H1 (cell line): Measurements from ENCODE around the gene CIT. TPM values are rescaled to one million over a fixed set of nuclear protein-coding genes. Genes with fewer than 3 reads are reported as not detected.

ENCODE experiments used
- CTCF ChIA-PET: fragments of 300-600 bp; sonication (Branson Sonifier 250); formaldehyde crosslinking; loops from one replicate; lab custom pipeline; 2021; ENCODE audit not compliant: partially characterized antibody; lab: Charles Lee
- POLR2A ChIA-PET: fragments of 300-600 bp; sonication (Branson Sonifier 250); formaldehyde crosslinking; loops from one replicate; lab custom pipeline; 2021; ENCODE audit warnings: inconsistent platforms; ENCODE audit not compliant: partially characterized antibody; lab: Charles Lee
- DNase-seq, 2 experiments: peaks; one replicate each; pipeline versions ENCODE4 v3.0.0 to v3.0.0-alpha.2; 2010 to 2022; ENCODE audit warnings: low spot score in 2 of 2, low read depth in 1 of 2, mixed read lengths in 1 of 2
- FAIRE-seq: peaks from 2 replicates; lab custom pipeline; 2011; peaks lifted over from hg19 to GRCh38; lab: Jason Lieb, UNC
- H2AFZ ChIP-seq: 2 replicates; pipeline ENCODE4 v1.8.1; 2012; ENCODE audit warnings: low read length, inconsistent platforms
- H2AK5ac ChIP-seq: 2 replicates; pipeline ENCODE4 v1.6.1; 2013; ENCODE audit warnings: low read depth, low read length
- H2BK120ac ChIP-seq: replicated peaks from 2 replicates; pipeline ENCODE3; 2013; ENCODE audit warnings: low read depth, low read length, inconsistent platforms
- H2BK12ac ChIP-seq: 2 replicates; pipeline ENCODE4 v1.6.1; 2013; ENCODE audit warnings: low read depth, low read length
- H2BK15ac ChIP-seq: 2 replicates; pipeline ENCODE4 v1.6.1; 2013; ENCODE audit warnings: low read length
- H2BK20ac ChIP-seq: 2 replicates; pipeline ENCODE4 v1.6.1; 2013; ENCODE audit warnings: low read length
- H2BK5ac ChIP-seq: 2 replicates; pipeline ENCODE4 v1.6.1; 2013; ENCODE audit warnings: low read depth, low read length
- H3K14ac ChIP-seq: 2 replicates; pipeline ENCODE4 v1.6.1; 2013; ENCODE audit warnings: inconsistent platforms; ENCODE audit not compliant: insufficient read length
- H3K18ac ChIP-seq: 2 replicates; pipeline ENCODE4 v1.6.1; 2013; ENCODE audit warnings: low read length; ENCODE audit errors: extremely low read depth
- H3K23ac ChIP-seq: 2 replicates; pipeline ENCODE4 v1.6.1; 2013; ENCODE audit warnings: inconsistent platforms; ENCODE audit not compliant: insufficient read length
- H3K23me2 ChIP-seq: 2 replicates; pipeline ENCODE4 v1.6.1; 2013; ENCODE audit warnings: low read depth, low read length
- H3K27ac ChIP-seq: 2 replicates; pipeline ENCODE4 v1.6.1; 2011; ENCODE audit warnings: low read depth, low read length, inconsistent platforms
- H3K27me3 ChIP-seq, 4 experiments: replicated peaks in 1 of 4; 1 replicate in 1 of 4; 2 replicates in 3 of 4; pipeline versions ENCODE4 v1.6.1 to v1.8.1; 2011 to 2013; ENCODE audit warnings: low read length in 3 of 4, mild to moderate bottlenecking in 3 of 4, inconsistent platforms in 2 of 4, mixed read lengths in 2 of 4, moderate library complexity in 1 of 4; ENCODE audit not compliant: control insufficient read depth in 3 of 4, insufficient read depth in 3 of 4; ENCODE audit errors: extremely low read depth in 1 of 4
- H3K36me3 ChIP-seq, 4 experiments: 2 replicates each; pipeline versions ENCODE4 v1.6.1 to v1.8.1; 2011 to 2013; ENCODE audit warnings: mild to moderate bottlenecking in 4 of 4, low read length in 3 of 4, moderate library complexity in 2 of 4, control low read depth in 1 of 4, inconsistent platforms in 1 of 4; ENCODE audit not compliant: insufficient read depth in 4 of 4, control insufficient read depth in 2 of 4
- H3K4ac ChIP-seq: replicated peaks from 2 replicates; pipeline ENCODE3; 2013; ENCODE audit warnings: low read length, low read depth, mixed read lengths, inconsistent platforms; ENCODE audit not compliant: insufficient read length
- H3K4me1 ChIP-seq, 4 experiments: replicated peaks in 1 of 4; 1 replicate in 1 of 4; 2 replicates in 3 of 4; pipeline versions ENCODE4 v1.6.1 to v1.8.1; 2011 to 2013; ENCODE audit warnings: low read length in 3 of 4, inconsistent platforms in 2 of 4, mixed read lengths in 1 of 4; ENCODE audit not compliant: insufficient read depth in 4 of 4, control insufficient read depth in 3 of 4
- H3K4me2 ChIP-seq, 2 experiments: 2 replicates each; pipeline versions ENCODE4 v1.6.1 to v1.8.1; 2011 to 2013; ENCODE audit warnings: low read depth in 2 of 2, low read length in 2 of 2, control low read depth in 1 of 2, inconsistent platforms in 1 of 2, mild to moderate bottlenecking in 1 of 2; ENCODE audit not compliant: insufficient read depth in 1 of 2
- H3K4me3 ChIP-seq, 4 experiments: fragments of 200-600, 300-600 bp in 1 of 4; sonication (generic), shearing (Covaris generic), sonication (Bioruptor Twin) in 1 of 4; 2 replicates each; pipeline versions ENCODE4 v1.5.1 to v1.8.1; 2011 to 2016; ENCODE audit warnings: low read length in 4 of 4, low read depth in 3 of 4, control low read depth in 2 of 4, inconsistent platforms in 2 of 4, mild to moderate bottlenecking in 2 of 4, mixed read lengths in 1 of 4, moderate library complexity in 1 of 4; ENCODE audit not compliant: insufficient read depth in 2 of 4; ENCODE audit errors: extremely low read depth in 1 of 4
- H3K56ac ChIP-seq: replicated peaks from 2 replicates; pipeline ENCODE3; 2013; ENCODE audit warnings: low read depth, mild to moderate bottlenecking, mixed read lengths, low read length, inconsistent platforms; ENCODE audit not compliant: insufficient read length
- H3K79me1 ChIP-seq: 2 replicates; pipeline ENCODE4 v1.6.1; 2013; ENCODE audit warnings: low read depth, low read length, control low read depth
- H3K79me2 ChIP-seq, 2 experiments: 2 replicates each; pipeline versions ENCODE4 v1.6.1 to v1.8.1; 2012 to 2013; ENCODE audit warnings: low read length in 2 of 2, mild to moderate bottlenecking in 2 of 2, inconsistent platforms in 1 of 2; ENCODE audit not compliant: insufficient read depth in 2 of 2, control insufficient read depth in 1 of 2
- H3K9ac ChIP-seq, 4 experiments: replicated peaks in 1 of 4; 1 replicate in 1 of 4; 2 replicates in 3 of 4; pipeline versions ENCODE4 v1.6.1 to v1.8.1; 2011 to 2013; ENCODE audit warnings: low read depth in 3 of 4, low read length in 3 of 4, control low read depth in 2 of 4, mild to moderate bottlenecking in 2 of 4, moderate library complexity in 2 of 4, inconsistent platforms in 1 of 4; ENCODE audit errors: extremely low read depth in 1 of 4
- H3K9me3 ChIP-seq, 2 experiments: 2 replicates each; pipeline versions ENCODE4 v1.6.1 to v1.8.1; 2012 to 2013; ENCODE audit warnings: mild to moderate bottlenecking in 2 of 2, moderate library complexity in 2 of 2, control low read depth in 1 of 2, inconsistent platforms in 1 of 2, low read depth in 1 of 2, low read length in 1 of 2, mixed read lengths in 1 of 2; ENCODE audit not compliant: insufficient read depth in 2 of 2
- H4K20me1 ChIP-seq, 2 experiments: replicated peaks in 1 of 2; 2 replicates each; pipeline versions ENCODE3 to v1.8.1; 2011 to 2013; ENCODE audit warnings: inconsistent platforms in 2 of 2, low read length in 2 of 2, mild to moderate bottlenecking in 1 of 2; ENCODE audit not compliant: insufficient read depth in 2 of 2, control insufficient read depth in 1 of 2
- H4K5ac ChIP-seq: 2 replicates; pipeline ENCODE4 v1.6.1; 2013; ENCODE audit warnings: low read length, low read depth, mixed read lengths, inconsistent platforms; ENCODE audit not compliant: insufficient read length
- H4K8ac ChIP-seq: 2 replicates; pipeline ENCODE4 v1.8.0; 2013; ENCODE audit warnings: mild to moderate bottlenecking, moderate library complexity, low read length, inconsistent platforms; ENCODE audit not compliant: insufficient read depth; ENCODE audit errors: extremely low read depth
- H4K91ac ChIP-seq: replicated peaks from 2 replicates; pipeline ENCODE3; 2013; ENCODE audit warnings: low read length, mixed read lengths, inconsistent platforms; ENCODE audit not compliant: insufficient read length
- ATF2 ChIP-seq: IDR thresholded peaks from 2 replicates; pipeline ENCODE4 v1.6.1; 2012; ENCODE audit warnings: low read length, inconsistent platforms
- BCL11A ChIP-seq, 2 experiments: IDR thresholded peaks; one replicate each; pipeline ENCODE4 v1.6.1; 2011; ENCODE audit warnings: low read depth in 2 of 2, low read length in 2 of 2, mild to moderate bottlenecking in 2 of 2
- CHD2 ChIP-seq: IDR thresholded peaks from 2 replicates; pipeline ENCODE4 v1.6.1; 2012; ENCODE audit warnings: low read length, improper control_type of control experiment
- EGR1 ChIP-seq: IDR thresholded peaks from 2 replicates; pipeline ENCODE4 v1.6.1; 2011; ENCODE audit warnings: low read depth, low read length, borderline replicate concordance
- JUN ChIP-seq: IDR thresholded peaks from 2 replicates; pipeline ENCODE4 v1.6.1; 2011; ENCODE audit warnings: low read depth, mild to moderate bottlenecking, improper control_type of control experiment, low read length
- KDM1A ChIP-seq: fragments of 200-600, 300-600 bp; sonication (generic); IDR thresholded peaks from 2 replicates; pipeline ENCODE4 v1.7.1; 2016; ENCODE audit warnings: mild to moderate bottlenecking, low read length, borderline replicate concordance
- KDM4A ChIP-seq: IDR thresholded peaks from one replicate; pipeline ENCODE4 v1.7.1; 2012; ENCODE audit warnings: low read depth, mild to moderate bottlenecking, moderate library complexity, low read length, inconsistent platforms; ENCODE audit not compliant: severe bottlenecking
- MAFK ChIP-seq: IDR thresholded peaks from 2 replicates; pipeline ENCODE4 v1.6.1; 2012; ENCODE audit warnings: low read depth, mild to moderate bottlenecking, improper control_type of control experiment, low read length
- POLR2AphosphoS5 ChIP-seq: IDR thresholded peaks from 2 replicates; pipeline ENCODE4 v1.6.1; 2011; ENCODE audit warnings: low read depth, low read length
- SIN3A ChIP-seq, 2 experiments: IDR thresholded peaks in 1 of 2; conservative IDR thresholded peaks in 1 of 2; 2 replicates each; pipeline ENCODE4 v1.6.1; 2011 to 2012; ENCODE audit warnings: low read length in 2 of 2, improper control_type of control experiment in 1 of 2, low read depth in 1 of 2, mild to moderate bottlenecking in 1 of 2
- SP1 ChIP-seq: IDR thresholded peaks from 2 replicates; pipeline ENCODE4 v1.6.1; 2011; ENCODE audit warnings: low read depth, low read length
- TAF7 ChIP-seq: optimal IDR thresholded peaks from 2 replicates; pipeline ENCODE3; 2011; ENCODE audit warnings: low read depth, mild to moderate bottlenecking, inconsistent platforms, low read length, moderate library complexity, borderline replicate concordance
- TCF12 ChIP-seq: IDR thresholded peaks from 2 replicates; pipeline ENCODE4 v1.6.1; 2011; ENCODE audit warnings: low read depth, mild to moderate bottlenecking, low read length
- WGBS, 2 experiments: shearing (Covaris generic) in 1 of 2; methylation state at CpG; one replicate each; pipeline versions ENCODE4 v1.1.6 to v1.1.7; 2013 to 2015; ENCODE audit warnings: low lambda C conversion rate in 2 of 2, mixed read lengths in 2 of 2, inconsistent platforms in 1 of 2, low coverage in 1 of 2, missing lambda C conversion rate in 1 of 2; ENCODE audit not compliant: insufficient replicate concordance in 2 of 2, insufficient coverage in 1 of 2, insufficient read length in 1 of 2; ENCODE audit errors: extremely low coverage in 1 of 2, missing lambda C conversion rate in 1 of 2; 5-methylcytosine and 5-hydroxymethylcytosine counted together
- polyA plus RNA-seq, 7 experiments: library from polyadenylated mRNA; depleted of rRNA in 3 of 7; stranded (reverse) in 5 of 7; unstranded in 2 of 7; fragments of >200 nt in 5 of 7; fragments of 200-250 nt in 2 of 7; gene quantifications; 1 replicate in 5 of 7; 2 replicates in 1 of 7; 4 replicates in 1 of 7; pipeline versions ENCODE4 v1.2.1 to v1.2.3, GENCODE V29; 2011 to 2013; ENCODE audit warnings: missing spikeins in 2 of 7, mixed read lengths in 2 of 7
- total RNA-seq: library from RNA; stranded (reverse); fragmentation: NEBNext Ultra II Directional; extraction: Animal tissue kit (Norgen Biotek cat#: 25700); gene quantifications from 2 replicates; pipeline ENCODE4 v1.2.1, GENCODE V29; 2021

Gene CIT
- total and polyA plus RNA-seq, 2 of the 8 experiments (the other 6 are each of a cell fraction or from before 2014, with no cell fraction given), result 17.1 to 60.9 TPM

GRCh38 chr12:119864591-119864990, 12.5 kb downstream of the CIT start:
- Histone ChIP-seq H3K56ac (no peak overlapping the region), H3K79me1 (no peaks in the 10 kb centered on the region; the same call in 1 of the 2 replicates), H4K8ac (no peak overlapping the region), H3K9ac (no peak overlapping the region), H3K18ac (no peak overlapping the region), H3K27ac (no peak overlapping the region), H4K91ac (no peak overlapping the region), H4K20me1 (no peaks in the 10 kb centered on the region), H2BK120ac (no peak overlapping the region), H2BK5ac (no peak overlapping the region), H3K23ac (no peak overlapping the region), H4K5ac (no peak overlapping the region), H3K4ac (no peak overlapping the region), H3K4me3 (no peak overlapping the region), H3K4me2 (no peak overlapping the region), H2BK15ac (no peak overlapping the region), H3K23me2 (no peaks in the 10 kb centered on the region), H3K36me3 (peaks cover 8 to 50% (median 31%) of the 10 kb centered on the region in 4 experiments; a peak in 6 of 8 replicates), H3K9me3 (no peaks in the 10 kb centered on the region), H2AFZ (no peak overlapping the region), H2BK20ac (no peak overlapping the region), H2AK5ac (no peak overlapping the region), H3K27me3 (no peaks in the 10 kb centered on the region), H3K79me2 (no peaks in the 10 kb centered on the region), H2BK12ac (no peak overlapping the region), H3K4me1 (no peaks in the 10 kb centered on the region), H3K14ac (no peak overlapping the region)
- WGBS, 2 experiments, result 88% methylated on average over 2 of the region's 2 CpGs; no CpG with 5 or more reads in 1 of the 2 experiments
- no peak for FAIRE-seq
- no peak for DNase-seq
- CTCF ChIA-PET, result interaction anchor here (0.6 kb wide), 2 partner anchors 352 to 782 kb away, joined by 5 to 6 read pairs; no protein-coding TSS in a partner anchor
- POLR2A ChIA-PET, result interaction anchor here (0.6 to 2.6 kb wide), 3 partner anchors 11 to 1433 kb away, joined by 3 to 13 read pairs (median 3); partner anchors contain the start of gene CIT
- TF ChIP-seq ATF2, result no peak
- no peak for TF ChIP-seq BCL11A (IDR thresholded peaks at IDR 0.05; ENCODE audit: low read depth in 2 of 2, low read length in 2 of 2)
- TF ChIP-seq CHD2, result no peak
- TF ChIP-seq KDM4A, result no peak
- TF ChIP-seq SIN3A (conservative IDR thresholded peaks at IDR 0.05 in 1 of 2, IDR thresholded peaks at IDR 0.05 in 1 of 2; ENCODE audit: low read depth in 1 of 2, low read length in 2 of 2), result no peak
- TF ChIP-seq EGR1, result no peak
- no peak for TF ChIP-seq TCF12
- TF ChIP-seq KDM1A, result no peak
- no peak for TF ChIP-seq MAFK
- no peak for TF ChIP-seq SP1
- TF ChIP-seq POLR2AphosphoS5, result no peak
- TF ChIP-seq JUN, result no peak
- TF ChIP-seq TAF7, result no peak
